Cardiac fibroblast (primary cell): Measurements from ENCODE around the gene HOXB6.

Experiments
- DNase-seq, 2 donors: peaks; one replicate each; pipeline versions ENCODE4 v3.0.0 to v3.0.0-alpha.2; 2010; ENCODE audit warnings: low read depth in 2 of 2
- H3K4me3 ChIP-seq, 2 donors: replicated peaks in 1 of 2; 1 replicate in 1 of 2; 2 replicates in 1 of 2; pipeline ENCODE4 v1.5.1; 2011; ENCODE audit warnings: low read depth in 2 of 2, low read length in 2 of 2, mild to moderate bottlenecking in 2 of 2, moderate library complexity in 1 of 2
- TF ChIP-seq, protein P1 (sequence below): IDR thresholded peaks from one replicate; pipeline ENCODE4 v1.5.1; 2011; ENCODE audit warnings: low read depth, mild to moderate bottlenecking, low read length, inconsistent platforms

HOXB6 gene

DNA sequence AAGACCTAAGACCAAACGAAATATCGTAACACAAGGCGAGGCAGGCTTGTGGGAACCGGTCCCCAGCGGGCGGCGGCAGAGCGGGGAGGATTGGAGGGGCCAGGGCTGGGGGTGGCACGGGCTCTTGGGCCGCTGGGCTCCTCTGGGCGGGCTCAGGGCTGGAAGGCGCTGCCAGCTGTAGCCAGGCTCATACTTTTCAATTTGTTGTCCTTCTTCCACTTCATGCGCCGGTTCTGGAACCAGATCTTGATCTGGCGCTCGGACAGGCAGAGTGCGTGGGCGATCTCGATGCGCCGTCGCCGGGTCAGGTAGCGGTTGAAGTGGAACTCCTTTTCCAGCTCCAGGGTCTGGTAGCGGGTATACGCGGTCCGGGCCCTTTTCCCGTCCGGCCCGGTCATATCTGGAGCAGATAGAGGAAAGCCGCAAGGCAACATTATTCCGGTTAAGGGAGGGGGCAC, 12.7 kb downstream of the HOXB6 start:
- no peak overlapping the region for H3K4me3 ChIP-seq
- no peak for DNase-seq
- TF ChIP-seq, protein P1, sequence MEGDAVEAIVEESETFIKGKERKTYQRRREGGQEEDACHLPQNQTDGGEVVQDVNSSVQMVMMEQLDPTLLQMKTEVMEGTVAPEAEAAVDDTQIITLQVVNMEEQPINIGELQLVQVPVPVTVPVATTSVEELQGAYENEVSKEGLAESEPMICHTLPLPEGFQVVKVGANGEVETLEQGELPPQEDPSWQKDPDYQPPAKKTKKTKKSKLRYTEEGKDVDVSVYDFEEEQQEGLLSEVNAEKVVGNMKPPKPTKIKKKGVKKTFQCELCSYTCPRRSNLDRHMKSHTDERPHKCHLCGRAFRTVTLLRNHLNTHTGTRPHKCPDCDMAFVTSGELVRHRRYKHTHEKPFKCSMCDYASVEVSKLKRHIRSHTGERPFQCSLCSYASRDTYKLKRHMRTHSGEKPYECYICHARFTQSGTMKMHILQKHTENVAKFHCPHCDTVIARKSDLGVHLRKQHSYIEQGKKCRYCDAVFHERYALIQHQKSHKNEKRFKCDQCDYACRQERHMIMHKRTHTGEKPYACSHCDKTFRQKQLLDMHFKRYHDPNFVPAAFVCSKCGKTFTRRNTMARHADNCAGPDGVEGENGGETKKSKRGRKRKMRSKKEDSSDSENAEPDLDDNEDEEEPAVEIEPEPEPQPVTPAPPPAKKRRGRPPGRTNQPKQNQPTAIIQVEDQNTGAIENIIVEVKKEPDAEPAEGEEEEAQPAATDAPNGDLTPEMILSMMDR = no peak

DNA sequence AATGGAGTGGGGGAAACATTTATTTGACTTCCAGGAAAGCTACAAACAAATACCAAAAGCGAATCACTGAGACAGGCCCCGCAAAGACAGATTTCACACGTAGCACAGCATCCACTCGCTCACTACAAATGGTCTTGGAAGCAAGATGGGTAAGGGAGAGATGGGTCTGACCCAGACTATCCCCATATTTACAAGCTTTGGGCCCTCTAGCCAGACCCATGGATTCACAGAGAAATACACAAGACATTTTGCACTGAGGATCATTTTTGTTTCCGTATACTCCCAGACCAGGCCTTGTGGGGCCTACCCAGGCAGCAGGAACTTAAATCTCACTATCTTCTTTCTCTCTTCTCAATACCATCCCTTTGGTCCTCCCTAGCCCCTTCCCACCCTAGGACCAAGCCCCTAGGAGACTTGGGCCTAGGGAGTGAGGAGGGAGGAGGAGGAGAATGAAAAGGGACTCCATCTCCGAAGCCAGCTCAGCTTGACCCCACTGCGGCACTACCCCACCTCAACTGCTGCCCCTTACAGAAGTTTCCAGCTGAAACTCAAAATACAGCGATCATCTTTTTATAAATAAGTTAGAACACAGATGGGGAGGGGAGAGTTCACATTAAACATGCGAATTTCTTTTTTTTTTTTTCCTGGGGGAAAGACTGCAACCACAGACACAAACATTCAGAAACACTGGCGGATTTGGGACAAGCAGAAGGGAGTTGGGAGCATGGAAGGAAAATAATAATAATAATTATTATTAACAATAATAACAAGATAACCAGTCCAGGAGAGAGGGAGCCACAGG, 13.3 kb downstream of the HOXB6 start:
- TF ChIP-seq, protein P1 = no peak
- no peak for DNase-seq
- H3K4me3 ChIP-seq = no peak overlapping the region

DNA sequence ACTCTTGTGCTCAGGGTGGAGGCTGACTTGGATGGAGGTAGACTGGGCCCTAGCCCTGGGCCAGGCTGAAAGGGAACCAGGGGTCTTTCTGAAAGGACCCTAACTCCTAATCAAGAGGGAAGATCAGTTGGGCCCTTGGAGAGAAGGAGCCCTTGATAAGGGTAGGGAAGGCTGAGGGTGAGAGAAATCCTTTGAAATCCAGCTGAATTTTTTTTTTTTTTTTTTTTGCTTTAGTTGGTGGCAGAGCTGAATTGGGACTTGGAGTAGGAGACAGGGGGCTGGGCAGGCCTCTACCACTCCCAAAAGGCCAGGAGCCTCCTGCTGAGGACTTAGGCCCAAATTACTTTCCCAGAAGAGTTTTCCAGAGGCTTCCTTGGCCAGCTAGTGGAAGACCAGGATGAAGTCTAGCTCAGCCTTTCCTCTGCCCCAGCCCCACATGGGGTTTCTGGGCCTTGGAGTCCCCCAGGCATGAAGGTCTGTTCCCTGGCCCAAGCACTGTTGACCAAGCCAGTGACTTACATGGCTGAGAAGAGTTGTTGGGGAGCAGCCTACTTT, 14.1 kb downstream of the HOXB6 start:
- no peak for DNase-seq
- no peak overlapping the region for H3K4me3 ChIP-seq
- TF ChIP-seq, protein P1 = no peak

DNA sequence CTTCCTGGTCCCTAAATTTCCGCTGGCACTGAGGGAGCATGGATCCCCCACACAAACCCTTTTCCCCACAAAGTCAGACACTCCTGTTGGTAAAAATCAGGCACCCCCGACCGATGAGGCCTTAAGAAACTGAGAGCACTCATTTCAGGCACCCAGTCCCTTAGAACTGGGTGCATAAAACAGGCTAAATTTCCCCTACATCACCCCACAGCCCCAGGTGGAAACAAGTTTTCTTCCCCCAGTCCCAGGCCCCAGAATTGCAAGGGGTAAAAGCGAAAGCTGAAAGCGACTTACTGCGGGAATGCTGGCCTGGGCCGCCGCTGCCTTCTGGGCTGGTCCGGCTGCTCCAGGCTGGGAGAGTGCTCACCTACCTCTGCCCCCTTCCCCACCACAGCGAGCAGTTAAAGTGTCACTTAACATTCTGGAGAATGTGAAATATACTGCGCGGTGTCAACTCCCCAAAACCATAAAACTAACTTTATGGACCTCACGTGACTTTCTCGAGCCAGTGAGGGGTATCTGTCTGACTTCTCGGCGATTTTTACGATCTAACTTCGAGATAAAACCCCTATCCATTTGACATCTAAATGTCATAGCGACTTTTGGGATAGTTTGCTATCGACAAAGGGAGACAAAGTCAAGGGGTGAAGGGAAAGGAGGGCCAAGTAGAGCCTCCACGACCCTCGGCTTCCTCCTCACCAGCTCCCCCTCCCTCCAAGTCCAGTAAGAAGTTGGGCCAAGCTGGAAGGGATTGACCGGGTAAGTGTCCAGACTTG, 14.8 kb downstream of the HOXB6 start, which contains the start of gene HOXB3:
Gene HOXB3 (minus strand): TSS at position 411 of the 776 bp plus-strand sequence. CDS start 37,767 bp downstream, outside the sequence.
- TF ChIP-seq, protein P1 = no peak
- no peak within 1 kb of the TSS for H3K4me3 ChIP-seq
- DNase-seq = no peak

DNA sequence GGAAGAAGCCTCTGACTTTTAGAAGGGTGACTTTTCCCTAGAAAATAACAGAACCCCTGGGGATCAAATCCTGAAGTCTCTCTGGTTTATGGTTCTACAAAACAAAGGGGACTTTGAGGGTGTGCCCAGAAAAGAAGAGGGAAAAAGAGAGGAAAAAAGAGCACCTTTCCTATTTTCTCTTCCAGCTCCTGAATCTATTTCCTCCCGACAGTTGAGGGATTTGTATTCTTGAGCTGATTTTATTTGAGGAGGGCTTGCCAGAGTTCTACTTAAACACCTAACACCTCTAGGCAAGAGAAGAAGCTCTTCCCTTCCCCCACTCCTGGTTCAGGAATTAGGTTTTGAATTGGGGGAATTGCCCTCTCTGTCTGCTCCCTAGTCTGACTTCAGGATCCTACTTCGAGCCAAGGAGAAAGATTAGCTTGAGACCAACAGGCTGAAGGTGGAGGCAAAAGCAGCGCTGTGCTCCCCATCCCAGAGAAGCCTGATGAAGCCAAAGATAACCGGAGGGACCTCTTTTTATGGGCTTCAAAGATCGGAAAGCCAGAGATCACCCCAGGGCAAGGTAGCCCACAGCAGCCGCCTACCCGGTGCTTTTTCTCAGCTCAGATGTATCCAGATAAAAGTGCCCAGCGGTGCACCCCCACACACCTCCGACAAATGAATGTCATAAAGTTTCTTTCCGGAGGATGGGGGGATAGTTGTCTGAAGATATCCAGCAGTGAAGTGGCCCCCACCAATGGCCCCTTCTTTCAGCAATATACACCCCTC, 15.5 kb downstream of the HOXB6 start:
- TF ChIP-seq, protein P1 = no peak
- DNase-seq = no peak
- no peak overlapping the region for H3K4me3 ChIP-seq

DNA sequence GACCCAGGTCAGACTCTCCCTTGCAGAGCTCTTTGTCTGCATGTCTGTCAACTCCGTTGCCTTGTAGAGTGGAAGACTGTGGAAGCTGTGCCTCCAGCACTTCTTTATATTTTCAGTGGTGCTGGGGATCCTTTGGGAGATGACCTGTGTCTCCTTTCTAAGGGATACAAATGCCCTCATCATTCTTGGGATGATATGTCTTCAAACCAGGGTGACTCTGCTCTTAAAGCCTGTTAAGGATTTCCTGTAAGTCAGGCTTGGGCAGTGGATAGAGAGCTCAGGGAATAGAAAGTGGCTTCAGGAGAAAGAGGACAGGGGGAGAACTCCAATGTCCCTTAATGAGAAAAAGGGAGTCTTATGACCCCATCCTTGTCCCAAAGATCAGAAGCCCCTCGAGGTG, 16.3 kb downstream of the HOXB6 start:
- H3K4me3 ChIP-seq = no peak overlapping the region
- TF ChIP-seq, protein P1 = no peak
- DNase-seq = no peak
